Adrenal gland (tissue), 12 donors: ENCODE measurements around the gene ROR2. TPM values are rescaled to one million over a fixed set of nuclear protein-coding genes. Genes with fewer than 3 reads are reported as not detected.
A peak's percentile ranks its signal among the peaks of the same experiment; 100 is the strongest.

Source experiments
- DNase-seq, 7 donors: peaks; one replicate each; pipeline ENCODE4 v3.0.0-alpha.2; 2019 to 2020
- H3K27ac ChIP-seq, 5 donors: fragments of 200-600 bp; sonication (generic) in 4 of 5; 1 replicate in 3 of 5; 2 replicates in 2 of 5; pipeline versions ENCODE4 v1.5.1 to v1.8.0; 2016 to 2020; ENCODE audit warnings: mild to moderate bottlenecking in 1 of 5
- H3K27me3 ChIP-seq: fragments of 200-600 bp; 2 replicates; pipeline ENCODE4 v1.8.0; 2021
- H3K36me3 ChIP-seq, 2 donors: fragments of 200-600 bp; replicated peaks in 1 of 2; 1 replicate in 1 of 2; 2 replicates in 1 of 2; pipeline versions ENCODE4 v1.5.1 to v1.8.0; 2018 to 2022
- H3K4me1 ChIP-seq, 2 donors: fragments of 200-600 bp; replicated peaks in 1 of 2; 1 replicate in 1 of 2; 2 replicates in 1 of 2; pipeline versions ENCODE4 v1.5.1 to v1.8.0; 2018 to 2021
- H3K4me3 ChIP-seq, 4 donors: fragments of 200-600 bp; sonication (generic) in 3 of 4; one replicate each; pipeline ENCODE4 v1.5.1; 2016 to 2018
- H3K9me3 ChIP-seq, 3 donors: fragments of 200-600 bp; sonication (generic) in 1 of 3; replicated peaks in 1 of 3; 1 replicate in 2 of 3; 2 replicates in 1 of 3; pipeline versions ENCODE4 v1.5.1 to v1.8.0; 2016 to 2021
- CTCF ChIP-seq, 6 experiments: fragments of 450-650 bp in 4 of 6; fragments of 200-600 bp in 2 of 6; sonication (generic) in 1 of 6; IDR thresholded peaks; 1 replicate in 5 of 6; 2 replicates in 1 of 6; pipeline versions ENCODE4 v1.5.1 to v1.8.0; 2016 to 2021; ENCODE audit warnings: antibody characterized with exemption in 6 of 6, mild to moderate bottlenecking in 2 of 6, moderate library complexity in 1 of 6
- POLR2A ChIP-seq, 2 donors: fragments of 450-650 bp; IDR thresholded peaks; one replicate each; pipeline ENCODE4 v1.6.1; 2017; ENCODE audit warnings: antibody characterized with exemption in 2 of 2, mild to moderate bottlenecking in 2 of 2, moderate library complexity in 1 of 2
- WGBS, 4 donors: extraction: QIAGEN DNeasy Blood & Tissue Kit in 2 of 4; methylation state at CpG; one replicate each; pipeline versions ENCODE4 v1.1.5 to v1.1.7; 2013 to 2017; 5-methylcytosine and 5-hydroxymethylcytosine counted together
- intact Hi-C, 2 donors: fragments of 100-400 bp; cut with DNase I; formaldehyde crosslinking; loops; one replicate each; pipeline versions ENCODE4 v1.14.1 to v1.15.0; 2022 to 2023
- polyA plus RNA-seq, 3 donors: library from polyadenylated mRNA; stranded (reverse); fragments of 200-250 nt in 2 of 3; fragments of 350-450 nt in 1 of 3; fragmentation: Illumina TruSeq in 1 of 3; extraction: RNeasy Lipid Tissue Mini Kit (QIAGEN cat#74804) in 1 of 3; gene quantifications; one replicate each; pipeline ENCODE4 v1.2.3, GENCODE V29; 2013 to 2014
- total RNA-seq, 9 donors: library from RNA; depleted of rRNA in 4 of 9; stranded (reverse); fragments of >200 nt in 4 of 9; fragments of 120-200 nt in 1 of 9; fragmentation: NEBNext Ultra II Directional in 1 of 9; extraction: Animal tissue kit (Norgen Biotek cat#: 25700) in 1 of 9; gene quantifications; one replicate each; pipeline versions ENCODE4 v1.1.0 to v1.2.4, GENCODE V29; 2013 to 2023
- donor health status: healthy with polysubstance abuse.
- donor health status: Bipolar disorder and iron deficiency.
- donor health status: DM: yes; HTN: yes; CAD: no.
- donor health status: DM: no; HTN: no; CAD: no.
- donor health status: DM: no; HTN: no; CAD: no.
- donor health status: DM: yes; HTN: yes; CAD: no.

The ROR2 gene
- total and polyA plus RNA-seq, 12 donors, result 3.9 to 23.9 (median 11.4) TPM

GRCh38 chr9:91818647-91819403, 131.2 kb downstream of the ROR2 start:
- WGBS, 4 donors, result 74 to 93% (median 86%) methylated on average over 12 to 15 of the region's 15 CpGs
- Histone ChIP-seq H3K9me3 (no peaks in the 10 kb centered on the region), H3K27me3 (no peaks in the 10 kb centered on the region), H3K4me1 (peaks cover 24 to 30% of the 10 kb centered on the region in 2 donors), H3K27ac (peak overlapping the region in 4 of 5 donors; percentile 21 to 89 (median 83)), H3K4me3 (no peak overlapping the region), H3K36me3 (no peaks in the 10 kb centered on the region)
- TF ChIP-seq POLR2A (IDR thresholded peaks at IDR 0.05) (no peak), CTCF (IDR thresholded peaks at IDR 0.05) (no peak)
- intact Hi-C loops, result no loop called here
- no peak for DNase-seq

GRCh38 chr9:91818225-91818585, 131.8 kb downstream of the ROR2 start:
- Histone ChIP-seq H3K9me3 (no peaks in the 10 kb centered on the region), H3K4me1 (peaks cover 24 to 31% of the 10 kb centered on the region in 2 donors), H3K27ac (peak overlapping the region in 4 of 5 donors; percentile 21 to 89 (median 83)), H3K27me3 (no peaks in the 10 kb centered on the region), H3K4me3 (peak overlapping the region in 1 of 4 donors; percentile 43), H3K36me3 (no peaks in the 10 kb centered on the region)
- DNase-seq, result peak in 2 of 7 donors; percentile 44 to 48
- TF ChIP-seq POLR2A (IDR thresholded peaks at IDR 0.05), result no peak
- TF ChIP-seq CTCF (IDR thresholded peaks at IDR 0.05), result no peak
- intact Hi-C loops, result no loop called here
- 23 to 37% (median 30%) methylated on average over 3 of the region's 3 CpGs for WGBS, 4 donors

GRCh38 chr9:91817493-91818224, 132.4 kb downstream of the ROR2 start:
- WGBS, 4 donors, result 16 to 20% (median 18%) methylated on average over 18 to 20 of the region's 20 CpGs
- peak overlapping the region in 1 of 4 donors; percentile 43 for H3K4me3 ChIP-seq
- peak overlapping the region in 4 of 5 donors; percentile 21 to 89 (median 83) for H3K27ac ChIP-seq

More at GRCh38 chr9:91817493-91818224, 132.4 kb downstream of the ROR2 start:
- DNase-seq, result peak; percentile 44 to 70 (median 58)
- no peaks in the 10 kb centered on the region for H3K9me3 ChIP-seq
- intact Hi-C loops, result no loop called here
- TF ChIP-seq CTCF (IDR thresholded peaks at IDR 0.05), result no peak
- TF ChIP-seq POLR2A (IDR thresholded peaks at IDR 0.05), result peak in 1 of 2 donors; percentile 39
- H3K36me3 ChIP-seq, result no peaks in the 10 kb centered on the region
- peaks cover 24 to 31% of the 10 kb centered on the region in 2 donors for H3K4me1 ChIP-seq
- no peaks in the 10 kb centered on the region for H3K27me3 ChIP-seq
